ENCODE results near the gene DNAJC4. TPM values are rescaled to one million over a fixed set of nuclear protein-coding genes. Genes with fewer than 3 reads are reported as not detected.

Gene DNAJC4
- polyA plus RNA-seq, 2 of the 4 experiments (the other 2 are of a cell fraction), result 9.8 to 16.2 TPM

DNA sequence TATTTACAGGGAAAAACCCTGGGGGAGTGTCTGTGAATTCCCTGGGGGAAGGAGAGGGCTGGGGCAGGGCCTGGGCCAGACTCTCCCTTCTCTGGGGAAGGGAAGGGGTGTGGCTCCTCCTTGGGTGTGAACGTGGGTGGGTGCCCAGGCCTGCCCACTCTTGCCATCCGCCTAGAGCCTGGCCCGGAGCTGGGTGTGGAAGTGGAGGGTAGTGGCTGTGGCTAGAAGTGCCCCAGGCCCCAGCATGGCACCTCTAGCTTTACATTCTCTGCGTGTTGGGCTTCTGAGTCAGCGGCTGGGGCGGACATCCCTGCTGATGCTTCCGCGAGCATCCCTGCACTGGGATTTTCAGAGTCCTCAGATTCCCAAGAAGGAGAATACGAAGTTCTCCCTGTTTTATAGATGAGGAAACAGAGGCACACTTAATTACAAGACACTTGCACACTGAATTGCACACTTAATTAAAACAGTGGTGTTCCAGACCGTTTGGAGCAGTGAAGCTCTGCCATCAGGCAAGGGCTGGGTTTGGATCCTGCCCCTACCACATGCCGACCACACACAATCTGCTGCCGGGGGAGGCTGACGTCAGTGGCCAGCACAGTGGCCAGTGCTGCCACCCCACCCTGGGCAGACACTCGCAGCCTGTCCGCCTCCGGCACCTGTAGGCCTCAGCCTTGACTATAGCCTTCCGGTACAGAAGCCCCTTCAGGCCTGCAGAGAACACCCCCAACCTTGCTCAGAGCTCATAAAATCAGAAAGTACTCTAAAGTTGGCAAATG, 46.5 kb downstream of the DNAJC4 start:
- peak overlapping the region; percentile 56 for H3K4me2 ChIP-seq
- 47% methylated on average over 15 of the region's 17 CpGs for WGBS (ENCODE audit: missing lambda C conversion rate)
- H3K4me3 ChIP-seq, result no peak overlapping the region
- ChIA-PET POLR2A (interaction anchor here (0.7 to 1.7 kb wide), 8 partner anchors 8 to 55 kb away, joined by 4 to 11 read pairs (median 6); partner anchors contain the start of genes CATSPERZ, FKBP2, PRDX5 and TRMT112), CTCF (interaction anchor here (0.7 to 20.5 kb wide), 17 partner anchors 8 to 80 kb away, joined by 3 to 448 read pairs (median 3); partner anchors contain the start of genes CATSPERZ, ESRRA, PLCB3 and PPP1R14B)
- H3K9me3 ChIP-seq, result no peaks in the 10 kb centered on the region
- peaks cover 40% of the 10 kb centered on the region for H3K4me1 ChIP-seq
- H3K27ac ChIP-seq, result peak overlapping the region; percentile 65 to 84
- FAIRE-seq (no peak), ATAC-seq (peak; percentile 88 to 91), DNase-seq (ENCODE audit: low read depth in 1 of 2, low spot score in 1 of 2) (peak; percentile 44 to 81)
- TF ChIP-seq, protein P1, sequence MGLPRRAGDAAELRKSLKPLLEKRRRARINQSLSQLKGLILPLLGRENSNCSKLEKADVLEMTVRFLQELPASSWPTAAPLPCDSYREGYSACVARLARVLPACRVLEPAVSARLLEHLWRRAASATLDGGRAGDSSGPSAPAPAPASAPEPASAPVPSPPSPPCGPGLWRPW (IDR thresholded peaks at IDR 0.05), result no peak
- TF ChIP-seq ZC3H11A (IDR thresholded peaks at IDR 0.05), result no peak
- TF ChIP-seq RAD21 (conservative IDR thresholded peaks at IDR 0.05 in 1 of 2, IDR thresholded peaks at IDR 0.05 in 1 of 2), result no peak
- no peak for TF ChIP-seq FOSL2 (IDR thresholded peaks at IDR 0.05)
- TF ChIP-seq FOSL2 (CRISPR knock-in tag; IDR thresholded peaks at IDR 0.05), result peak; percentile 83
- no peak for TF ChIP-seq HOXB5 (CRISPR knock-in tag; IDR thresholded peaks at IDR 0.05)
- TF ChIP-seq, protein P2, sequence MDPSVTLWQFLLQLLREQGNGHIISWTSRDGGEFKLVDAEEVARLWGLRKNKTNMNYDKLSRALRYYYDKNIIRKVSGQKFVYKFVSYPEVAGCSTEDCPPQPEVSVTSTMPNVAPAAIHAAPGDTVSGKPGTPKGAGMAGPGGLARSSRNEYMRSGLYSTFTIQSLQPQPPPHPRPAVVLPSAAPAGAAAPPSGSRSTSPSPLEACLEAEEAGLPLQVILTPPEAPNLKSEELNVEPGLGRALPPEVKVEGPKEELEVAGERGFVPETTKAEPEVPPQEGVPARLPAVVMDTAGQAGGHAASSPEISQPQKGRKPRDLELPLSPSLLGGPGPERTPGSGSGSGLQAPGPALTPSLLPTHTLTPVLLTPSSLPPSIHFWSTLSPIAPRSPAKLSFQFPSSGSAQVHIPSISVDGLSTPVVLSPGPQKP (IDR thresholded peaks at IDR 0.05; ENCODE audit: low read depth, low read length), result no peak
- TF ChIP-seq JUN (IDR thresholded peaks at IDR 0.05), result peak in 1 of 2 experiments; percentile 37; a peak in 1 of 5 replicates
- no peak for TF ChIP-seq EHF (CRISPR knock-in tag; IDR thresholded peaks at IDR 0.05)
- TF ChIP-seq, protein P3, sequence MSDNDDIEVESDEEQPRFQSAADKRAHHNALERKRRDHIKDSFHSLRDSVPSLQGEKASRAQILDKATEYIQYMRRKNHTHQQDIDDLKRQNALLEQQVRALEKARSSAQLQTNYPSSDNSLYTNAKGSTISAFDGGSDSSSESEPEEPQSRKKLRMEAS (IDR thresholded peaks at IDR 0.05), result peak; percentile 61
- no peak for TF ChIP-seq KDM5A (IDR thresholded peaks at IDR 0.05)
- no peak for TF ChIP-seq RCOR1 (IDR thresholded peaks at IDR 0.05; ENCODE audit: low read depth, low read length)

DNA sequence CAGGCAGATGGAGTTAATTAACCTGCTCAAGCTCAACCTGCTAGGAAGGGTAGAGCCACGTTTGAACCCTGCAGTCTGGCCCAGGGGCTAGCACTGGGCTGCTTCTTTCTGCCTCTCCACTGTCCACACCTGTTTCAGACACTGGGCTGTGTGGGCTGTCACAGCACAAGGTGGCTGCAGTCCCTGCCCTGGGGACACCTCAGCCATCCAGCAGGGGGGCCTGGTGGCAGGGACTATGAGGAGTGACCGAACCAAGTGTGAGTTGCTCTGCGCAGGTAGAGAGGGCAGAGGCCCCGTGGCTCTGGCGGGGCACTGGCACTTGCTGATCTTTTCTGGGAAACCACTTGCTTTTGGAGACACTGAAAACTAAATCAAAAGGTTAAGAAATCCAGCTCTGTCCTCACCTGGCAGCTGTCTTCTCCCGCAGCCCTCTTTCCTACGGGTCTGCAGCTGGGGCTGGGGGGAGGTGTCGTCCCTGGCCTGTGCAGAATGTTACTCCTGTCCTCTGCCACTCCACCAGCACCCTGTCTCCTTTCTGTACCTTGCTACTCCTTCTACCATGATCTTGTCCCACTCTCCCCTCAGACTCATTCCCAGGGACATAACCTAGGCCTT, 48.3 kb downstream of the DNAJC4 start:
- Histone ChIP-seq H3K9me3 (no peaks in the 10 kb centered on the region), H3K4me2 (no peak overlapping the region), H3K27ac (peak overlapping the region in 1 of 2 experiments; percentile 12; a peak in 2 of 6 replicates), H3K4me3 (no peak overlapping the region), H3K4me1 (peaks cover 31% of the 10 kb centered on the region)
- TF ChIP-seq BHLHE40 (IDR thresholded peaks at IDR 0.05; ENCODE audit: low read depth, low read length), result no peak
- TF ChIP-seq, protein P4, sequence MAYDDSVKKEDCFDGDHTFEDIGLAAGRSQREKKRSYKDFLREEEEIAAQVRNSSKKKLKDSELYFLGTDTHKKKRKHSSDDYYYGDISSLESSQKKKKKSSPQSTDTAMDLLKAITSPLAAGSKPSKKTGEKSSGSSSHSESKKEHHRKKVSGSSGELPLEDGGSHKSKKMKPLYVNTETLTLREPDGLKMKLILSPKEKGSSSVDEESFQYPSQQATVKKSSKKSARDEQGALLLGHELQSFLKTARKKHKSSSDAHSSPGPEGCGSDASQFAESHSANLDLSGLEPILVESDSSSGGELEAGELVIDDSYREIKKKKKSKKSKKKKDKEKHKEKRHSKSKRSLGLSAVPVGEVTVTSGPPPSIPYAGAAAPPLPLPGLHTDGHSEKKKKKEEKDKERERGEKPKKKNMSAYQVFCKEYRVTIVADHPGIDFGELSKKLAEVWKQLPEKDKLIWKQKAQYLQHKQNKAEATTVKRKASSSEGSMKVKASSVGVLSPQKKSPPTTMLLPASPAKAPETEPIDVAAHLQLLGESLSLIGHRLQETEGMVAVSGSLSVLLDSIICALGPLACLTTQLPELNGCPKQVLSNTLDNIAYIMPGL (CRISPR knock-in tag; IDR thresholded peaks at IDR 0.05; ENCODE audit: borderline replicate concordance), result no peak
- no peak for TF ChIP-seq HOXA7 (CRISPR knock-in tag; IDR thresholded peaks at IDR 0.05)
- no peak for TF ChIP-seq ZSCAN20 (CRISPR knock-in tag; IDR thresholded peaks at IDR 0.05)
- TF ChIP-seq NR3C1 (IDR thresholded peaks at IDR 0.05), result no peak
- TF ChIP-seq KDM5A (IDR thresholded peaks at IDR 0.05), result no peak
- no peak for TF ChIP-seq EHF (CRISPR knock-in tag; IDR thresholded peaks at IDR 0.05)
- no peak for TF ChIP-seq CHD4 (IDR thresholded peaks at IDR 0.05; ENCODE audit: borderline replicate concordance)
- TF ChIP-seq ESRRA (IDR thresholded peaks at IDR 0.05; ENCODE audit: borderline replicate concordance, low read length), result no peak
- TF ChIP-seq, protein P5, sequence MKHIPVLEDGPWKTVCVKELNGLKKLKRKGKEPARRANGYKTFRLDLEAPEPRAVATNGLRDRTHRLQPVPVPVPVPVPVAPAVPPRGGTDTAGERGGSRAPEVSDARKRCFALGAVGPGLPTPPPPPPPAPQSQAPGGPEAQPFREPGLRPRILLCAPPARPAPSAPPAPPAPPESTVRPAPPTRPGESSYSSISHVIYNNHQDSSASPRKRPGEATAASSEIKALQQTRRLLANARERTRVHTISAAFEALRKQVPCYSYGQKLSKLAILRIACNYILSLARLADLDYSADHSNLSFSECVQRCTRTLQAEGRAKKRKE (CRISPR knock-in tag; IDR thresholded peaks at IDR 0.05; ENCODE audit: low read depth), result no peak
- TF ChIP-seq, protein P2 (IDR thresholded peaks at IDR 0.05; ENCODE audit: low read depth, low read length), result no peak
- TF ChIP-seq HEYL (CRISPR knock-in tag; IDR thresholded peaks at IDR 0.05), result no peak
- TF ChIP-seq EP300 (IDR thresholded peaks at IDR 0.05), result no peak
- DNase-seq (ENCODE audit: low read depth in 1 of 2, low spot score in 1 of 2) (no peak), ATAC-seq (no peak), FAIRE-seq (no peak)
- CTCF ChIA-PET, result interaction anchor here (0.6 to 20.5 kb wide), 4 partner anchors 11 to 93 kb away, joined by 3 to 448 read pairs (median 7); partner anchors contain the start of genes CATSPERZ, ESRRA and STIP1
- POLR2A ChIA-PET, result interaction anchor here (1.6 kb wide), 1 partner anchor 9 kb away, joined by 5 read pairs; no protein-coding TSS in a partner anchor
- 90% methylated on average over 8 of the region's 8 CpGs for WGBS (ENCODE audit: missing lambda C conversion rate)

Data from A549 (cell line).